ENCODE measurements around the gene VTA1.

VTA1 gene

DNA sequence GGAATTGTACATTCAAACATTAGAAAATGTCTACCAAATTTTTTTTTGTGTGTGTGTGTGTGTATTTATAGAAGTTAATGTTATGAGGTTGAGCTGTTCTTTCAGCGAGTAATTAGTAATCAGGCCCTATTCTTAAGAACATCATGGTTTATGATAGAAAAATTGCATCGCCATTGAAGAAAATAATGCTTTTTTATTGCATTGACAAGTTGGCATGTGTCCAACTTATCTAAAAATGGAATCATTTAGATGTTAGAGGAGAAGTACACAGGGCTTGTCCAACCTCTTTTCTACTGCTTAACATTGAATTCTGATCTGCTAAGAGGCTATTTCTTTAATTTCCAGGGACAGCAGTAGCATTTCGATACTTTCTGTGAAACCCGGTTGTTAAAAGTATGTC is 93.1 kb downstream of the VTA1 start:
- H2AFZ ChIP-seq (ENCODE audit: low read length), result no peak overlapping the region
- no peak overlapping the region for H3K4me2 ChIP-seq (ENCODE audit: low read depth, low read length, poor library complexity, severe bottlenecking)
- no peak overlapping the region for H3K9ac ChIP-seq (ENCODE audit: low read depth, low read length, poor library complexity, severe bottlenecking)
- TF ChIP-seq CTCF (conservative IDR thresholded peaks at IDR 0.05; ENCODE audit: low read length) (no peak), EZH2phosphoT487 (IDR thresholded peaks at IDR 0.05; ENCODE audit: borderline replicate concordance) (no peak)
- H3F3A ChIP-seq (ENCODE audit: low read depth), result no peaks in the 10 kb centered on the region
- no peaks in the 10 kb centered on the region for H3K9me2 ChIP-seq (replicated peaks; ENCODE audit: low read depth, low read length)
- H3K27me3 ChIP-seq (ENCODE audit: insufficient read depth, low read length, poor library complexity, severe bottlenecking), result no peaks in the 10 kb centered on the region
- H3K36me3 ChIP-seq (ENCODE audit: insufficient read depth, low read length), result no peaks in the 10 kb centered on the region
- H3K4me1 ChIP-seq (ENCODE audit: insufficient read depth, low read length, poor library complexity, severe bottlenecking), result no peaks in the 10 kb centered on the region
- H3K79me2 ChIP-seq (ENCODE audit: insufficient read depth, low read length), result no peaks in the 10 kb centered on the region
- no peak overlapping the region for H3K4me3 ChIP-seq (ENCODE audit: low read length, poor library complexity, severe bottlenecking)
- H3K9me3 ChIP-seq (ENCODE audit: insufficient read depth, low read depth, low read length), result no peaks in the 10 kb centered on the region
- H4K20me1 ChIP-seq (ENCODE audit: insufficient read depth, low read length, poor library complexity, severe bottlenecking), result no peaks in the 10 kb centered on the region

- H3K27me3 ChIP-seq (ENCODE audit: insufficient read depth, low read length, poor library complexity, severe bottlenecking), result no peaks in the 10 kb centered on the region
- no peak overlapping the region for H3K9ac ChIP-seq (ENCODE audit: low read depth, low read length, poor library complexity, severe bottlenecking)
- H3F3A ChIP-seq (ENCODE audit: low read depth), result no peaks in the 10 kb centered on the region
- no peaks in the 10 kb centered on the region for H3K9me3 ChIP-seq (ENCODE audit: insufficient read depth, low read depth, low read length)
- peak overlapping the region; percentile 33; the same call in 1 of the 2 replicates for H2AFZ ChIP-seq (ENCODE audit: low read length)
- no peak for TF ChIP-seq CTCF (conservative IDR thresholded peaks at IDR 0.05; ENCODE audit: low read length)
- no peak for TF ChIP-seq EZH2phosphoT487 (IDR thresholded peaks at IDR 0.05; ENCODE audit: borderline replicate concordance)
- H3K4me1 ChIP-seq (ENCODE audit: insufficient read depth, low read length, poor library complexity, severe bottlenecking), result no peaks in the 10 kb centered on the region
- H4K20me1 ChIP-seq (ENCODE audit: insufficient read depth, low read length, poor library complexity, severe bottlenecking), result no peaks in the 10 kb centered on the region
- H3K4me3 ChIP-seq (ENCODE audit: low read length, poor library complexity, severe bottlenecking), result no peak overlapping the region
- no peaks in the 10 kb centered on the region for H3K9me2 ChIP-seq (replicated peaks; ENCODE audit: low read depth, low read length)
- no peaks in the 10 kb centered on the region for H3K36me3 ChIP-seq (ENCODE audit: insufficient read depth, low read length)
- no peak overlapping the region for H3K4me2 ChIP-seq (ENCODE audit: low read depth, low read length, poor library complexity, severe bottlenecking)
- no peaks in the 10 kb centered on the region for H3K79me2 ChIP-seq (ENCODE audit: insufficient read depth, low read length)
These were observed 94.0 kb downstream of the VTA1 start for GRCh38 chr6:142241061-142241460.

DNA sequence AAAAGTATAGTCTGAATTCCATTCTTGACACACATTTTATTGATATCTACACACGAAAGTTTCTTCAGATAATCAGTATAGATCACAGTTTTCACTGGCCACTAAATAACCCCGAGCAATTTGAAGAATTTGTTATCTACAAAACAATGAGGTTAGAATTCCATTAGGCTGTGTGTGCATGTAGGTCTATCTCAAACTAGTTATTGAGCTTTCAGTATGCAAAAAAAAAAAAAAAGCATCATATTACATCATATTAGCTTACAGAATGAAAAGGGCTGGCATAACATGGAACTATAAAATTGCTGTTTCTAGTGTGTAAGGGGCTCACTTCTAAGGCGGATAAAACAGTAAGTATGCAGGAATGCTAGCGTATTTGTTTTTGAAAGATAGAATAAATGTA is 95.2 kb downstream of the VTA1 start:
- Histone ChIP-seq H3K4me1 (ENCODE audit: insufficient read depth, low read length, poor library complexity, severe bottlenecking) (no peaks in the 10 kb centered on the region), H4K20me1 (ENCODE audit: insufficient read depth, low read length, poor library complexity, severe bottlenecking) (no peaks in the 10 kb centered on the region), H3K36me3 (ENCODE audit: insufficient read depth, low read length) (no peaks in the 10 kb centered on the region), H2AFZ (ENCODE audit: low read length) (no peak overlapping the region), H3K9me3 (ENCODE audit: insufficient read depth, low read depth, low read length) (no peaks in the 10 kb centered on the region), H3K4me2 (ENCODE audit: low read depth, low read length, poor library complexity, severe bottlenecking) (no peak overlapping the region), H3K9ac (ENCODE audit: low read depth, low read length, poor library complexity, severe bottlenecking) (no peak overlapping the region), H3K27me3 (ENCODE audit: insufficient read depth, low read length, poor library complexity, severe bottlenecking) (no peaks in the 10 kb centered on the region), H3K79me2 (ENCODE audit: insufficient read depth, low read length) (no peaks in the 10 kb centered on the region), H3K9me2 (replicated peaks; ENCODE audit: low read depth, low read length) (no peaks in the 10 kb centered on the region), H3K4me3 (ENCODE audit: low read length, poor library complexity, severe bottlenecking) (no peak overlapping the region), H3F3A (ENCODE audit: low read depth) (no peaks in the 10 kb centered on the region)
- TF ChIP-seq EZH2phosphoT487 (IDR thresholded peaks at IDR 0.05; ENCODE audit: borderline replicate concordance) (no peak), CTCF (conservative IDR thresholded peaks at IDR 0.05; ENCODE audit: low read length) (no peak)
